Measurements from ENCODE around the gene ACOXL.

Gene ACOXL

DNA sequence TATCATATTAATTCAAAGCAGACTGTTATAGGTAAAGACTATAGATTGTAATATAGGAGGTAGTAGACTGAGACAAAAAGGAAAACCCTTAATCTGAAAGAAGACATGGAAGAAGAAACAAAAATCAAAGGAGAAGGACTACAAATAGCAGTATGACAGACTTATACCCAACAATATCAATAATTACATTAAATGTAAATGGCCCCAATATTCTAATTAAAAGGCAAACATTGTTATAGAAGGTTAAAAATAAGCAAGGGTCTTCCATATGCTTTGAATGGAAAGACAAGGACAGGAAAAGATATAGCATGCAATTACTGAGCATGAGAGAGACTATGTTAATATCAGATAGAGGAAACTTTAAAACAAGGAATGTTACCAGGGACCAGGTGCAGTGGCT, 278.8 kb downstream of the ACOXL start:
- DNase-seq (ENCODE audit: low spot score): no peak
- ChIA-PET POLR2A (ENCODE audit: low non-redundant PET) (no interaction called here), CTCF (no interaction called here)
- TF ChIP-seq, protein P1, sequence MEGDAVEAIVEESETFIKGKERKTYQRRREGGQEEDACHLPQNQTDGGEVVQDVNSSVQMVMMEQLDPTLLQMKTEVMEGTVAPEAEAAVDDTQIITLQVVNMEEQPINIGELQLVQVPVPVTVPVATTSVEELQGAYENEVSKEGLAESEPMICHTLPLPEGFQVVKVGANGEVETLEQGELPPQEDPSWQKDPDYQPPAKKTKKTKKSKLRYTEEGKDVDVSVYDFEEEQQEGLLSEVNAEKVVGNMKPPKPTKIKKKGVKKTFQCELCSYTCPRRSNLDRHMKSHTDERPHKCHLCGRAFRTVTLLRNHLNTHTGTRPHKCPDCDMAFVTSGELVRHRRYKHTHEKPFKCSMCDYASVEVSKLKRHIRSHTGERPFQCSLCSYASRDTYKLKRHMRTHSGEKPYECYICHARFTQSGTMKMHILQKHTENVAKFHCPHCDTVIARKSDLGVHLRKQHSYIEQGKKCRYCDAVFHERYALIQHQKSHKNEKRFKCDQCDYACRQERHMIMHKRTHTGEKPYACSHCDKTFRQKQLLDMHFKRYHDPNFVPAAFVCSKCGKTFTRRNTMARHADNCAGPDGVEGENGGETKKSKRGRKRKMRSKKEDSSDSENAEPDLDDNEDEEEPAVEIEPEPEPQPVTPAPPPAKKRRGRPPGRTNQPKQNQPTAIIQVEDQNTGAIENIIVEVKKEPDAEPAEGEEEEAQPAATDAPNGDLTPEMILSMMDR (conservative IDR thresholded peaks at IDR 0.05; ENCODE audit: low read depth): no peak
- no peak overlapping the region for H3K27ac ChIP-seq

DNA sequence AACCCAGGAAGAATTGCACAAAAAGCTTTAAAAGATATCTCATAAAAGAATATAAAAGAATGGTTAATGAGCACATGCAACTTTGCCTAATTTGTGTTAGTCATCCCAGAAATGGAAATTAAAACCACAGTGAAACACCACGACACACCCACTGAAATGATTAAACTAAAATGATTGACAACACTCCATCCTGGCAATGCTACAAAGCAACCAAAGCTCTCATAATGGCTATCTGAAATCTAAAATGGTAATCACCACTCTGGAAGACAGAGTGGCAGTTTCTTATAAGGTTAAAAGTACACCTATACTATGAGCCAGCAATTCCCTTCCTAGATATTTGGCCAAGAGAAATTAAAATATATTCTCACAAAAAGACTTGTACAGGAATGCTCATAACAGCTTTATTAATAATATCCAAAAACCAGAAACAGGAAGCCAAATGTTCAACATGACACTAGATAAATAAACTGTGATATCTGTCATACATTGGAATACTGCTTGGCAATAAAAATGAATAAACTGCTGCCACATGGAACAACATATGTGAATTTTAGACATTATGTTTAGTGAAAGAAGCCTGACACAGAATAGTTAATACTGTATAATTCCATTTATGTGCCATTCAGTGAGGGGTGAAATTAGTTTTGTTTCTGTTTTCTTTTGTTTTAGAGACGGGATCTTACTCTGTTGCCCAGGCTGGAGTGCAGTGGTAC, 283.1 kb downstream of the ACOXL start:
- no peak overlapping the region for H3K27ac ChIP-seq
- ChIA-PET POLR2A (ENCODE audit: low non-redundant PET) (no interaction called here), CTCF (no interaction called here)
- TF ChIP-seq, protein P1 (conservative IDR thresholded peaks at IDR 0.05; ENCODE audit: low read depth): no peak
- DNase-seq (ENCODE audit: low spot score): no peak

DNA sequence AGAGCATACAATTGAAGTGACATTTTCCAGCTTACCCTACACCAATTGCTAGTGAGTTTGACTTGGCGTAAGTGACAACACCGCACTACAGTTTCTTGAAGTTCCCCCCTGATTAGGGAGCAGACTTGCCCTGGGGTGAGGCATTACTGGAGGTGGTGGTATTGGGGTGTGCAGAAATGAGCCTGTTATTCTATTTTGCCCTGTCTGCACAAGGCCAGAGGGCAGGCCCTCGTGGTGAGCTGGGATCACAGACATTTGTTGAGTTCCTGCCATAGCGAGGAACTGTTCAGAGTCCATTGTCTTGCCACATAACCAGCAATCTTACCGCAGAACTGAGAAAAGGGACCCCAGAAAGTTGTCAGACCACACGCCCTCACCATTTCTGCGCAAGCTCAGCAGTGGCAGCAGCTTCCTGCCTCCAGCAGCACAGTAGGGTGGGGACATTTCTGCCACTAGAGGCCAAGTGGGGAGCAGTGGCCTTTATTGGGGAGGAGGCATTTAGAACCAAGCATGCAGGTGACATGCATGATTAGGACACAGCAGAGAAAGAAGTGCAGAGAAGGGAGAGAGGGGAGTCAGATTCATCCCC, 284.8 kb downstream of the ACOXL start:
- ChIA-PET POLR2A (ENCODE audit: low non-redundant PET) (no interaction called here), CTCF (no interaction called here)
- TF ChIP-seq, protein P1 (conservative IDR thresholded peaks at IDR 0.05; ENCODE audit: low read depth): no peak
- H3K27ac ChIP-seq: no peak overlapping the region
- DNase-seq (ENCODE audit: low spot score): no peak

DNA sequence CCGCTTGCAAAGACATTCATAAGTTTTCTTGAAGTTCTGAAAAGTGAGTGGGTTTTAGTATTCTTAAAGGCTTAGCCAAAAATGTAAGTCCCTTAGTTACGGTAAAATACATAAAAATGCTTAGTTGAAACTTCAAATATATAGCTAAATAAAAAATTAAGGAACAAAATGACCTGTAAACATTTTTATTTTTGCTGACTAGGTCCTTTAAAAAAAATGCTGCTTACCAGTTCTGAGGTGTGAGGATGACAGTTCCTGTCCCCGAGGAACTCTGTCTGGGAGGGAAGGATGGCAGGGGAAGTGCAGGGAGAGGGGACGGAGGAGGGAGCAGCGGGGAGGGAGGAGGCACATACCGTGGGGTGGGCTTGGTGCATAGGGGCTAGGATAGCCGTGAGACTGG, 285.5 kb downstream of the ACOXL start:
- no peak for DNase-seq (ENCODE audit: low spot score)
- TF ChIP-seq, protein P1 (conservative IDR thresholded peaks at IDR 0.05; ENCODE audit: low read depth): no peak
- ChIA-PET CTCF (no interaction called here), POLR2A (ENCODE audit: low non-redundant PET) (no interaction called here)
- H3K27ac ChIP-seq: no peak overlapping the region

DNA sequence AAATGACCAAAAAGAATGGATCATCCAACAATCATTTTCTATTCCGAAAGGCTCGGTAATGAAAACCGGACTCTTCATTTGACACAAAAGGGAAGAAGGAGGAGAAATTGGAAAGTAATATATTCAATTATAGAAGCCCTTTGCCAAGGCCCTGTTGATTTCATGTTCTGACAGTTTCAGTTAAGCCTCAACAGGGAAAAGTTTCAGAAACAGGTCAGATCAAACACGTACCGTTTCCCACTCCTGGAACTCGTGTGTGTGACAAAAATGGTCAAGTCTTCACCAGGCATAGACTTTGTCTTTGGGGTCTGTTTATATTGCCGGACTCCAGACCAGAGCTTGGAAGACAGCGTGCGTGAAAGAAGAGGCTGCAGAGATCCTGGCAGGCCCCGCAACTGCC, 287.0 kb downstream of the ACOXL start:
- CTCF ChIA-PET: no interaction called here

DNA sequence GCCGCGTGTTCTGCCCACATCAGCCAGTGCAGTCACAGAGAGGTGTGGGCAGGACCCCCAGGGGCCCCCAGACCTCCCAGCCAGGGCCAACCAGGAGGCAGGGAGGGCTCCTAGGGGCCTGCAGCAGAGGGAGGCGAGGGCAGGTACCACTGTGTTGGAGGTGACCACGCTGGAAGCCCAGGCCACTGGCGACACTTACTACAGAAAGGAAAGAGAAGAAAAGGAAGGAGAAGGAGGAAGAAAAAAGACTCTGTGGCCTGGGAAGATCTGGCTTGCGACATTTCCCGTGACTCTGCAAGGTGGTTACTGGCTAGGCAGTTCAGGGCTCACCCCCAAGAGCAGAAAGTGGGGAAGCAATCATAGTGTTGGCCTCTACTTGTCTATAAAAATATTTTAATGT, 290.3 kb downstream of the ACOXL start:
- TF ChIP-seq, protein P1 (conservative IDR thresholded peaks at IDR 0.05; ENCODE audit: low read depth): no peak
- DNase-seq (ENCODE audit: low spot score): no peak
- ChIA-PET CTCF (no interaction called here), POLR2A (ENCODE audit: low non-redundant PET) (no interaction called here)
- H3K27ac ChIP-seq: no peak overlapping the region

More for the DNA sequence above, 287.0 kb downstream of the ACOXL start:
- no peak overlapping the region for H3K27ac ChIP-seq
- POLR2A ChIA-PET (ENCODE audit: low non-redundant PET): no interaction called here
- DNase-seq (ENCODE audit: low spot score): no peak
- TF ChIP-seq, protein P1 (conservative IDR thresholded peaks at IDR 0.05; ENCODE audit: low read depth): no peak

Data from RWPE1 (cell line).